HL-60 (cell line): Measurements from ENCODE around the gene NPY.
"Not testable (repeated sequence)": the region's sequence is repeated elsewhere in the genome, so short reads cannot be mapped to it uniquely, and the experiment has no call there.

ENCODE experiments used
- CTCF ChIP-seq: IDR thresholded peaks from one replicate; pipeline ENCODE4 v1.5.1; 2011; ENCODE audit warnings: low read length, control low read depth, inconsistent platforms; ENCODE audit not compliant: insufficient read depth
- GABPA ChIP-seq: IDR thresholded peaks from 2 replicates; pipeline ENCODE4 v1.6.1; 2012; ENCODE audit warnings: low read depth
- POLR2AphosphoS5 ChIP-seq: IDR thresholded peaks from 2 replicates; pipeline ENCODE4 v1.6.1; 2012; ENCODE audit warnings: low read depth
- REST ChIP-seq: IDR thresholded peaks from 2 replicates; pipeline ENCODE4 v1.6.1; 2012; ENCODE audit warnings: low read depth; ENCODE audit not compliant: insufficient replicate concordance

- TF ChIP-seq CTCF, POLR2AphosphoS5, GABPA, REST: not testable (repeated sequence)
These were observed 25.7 kb upstream of the NPY start for GRCh38 chr7:24258324-24258723.
